Parathyroid adenoma (tissue), 2 donors: ENCODE data around the gene MYRFL.

Experiments used
- H2AFZ ChIP-seq: fragments of 300-600 bp; sonication (generic); one replicate; pipeline ENCODE4 v1.7.0; 2017; ENCODE audit warnings: antibody characterized with exemption, mild to moderate bottlenecking
- H3K27ac ChIP-seq: fragments of 300-600 bp; sonication (generic); one replicate; pipeline ENCODE4 v1.7.0; 2017
- H3K27me3 ChIP-seq: fragments of 300-600 bp; sonication (generic); one replicate; pipeline ENCODE4 v1.7.0; 2017; ENCODE audit warnings: low read length; ENCODE audit not compliant: control insufficient read depth, insufficient read depth
- H3K36me3 ChIP-seq: fragments of 300-600 bp; sonication (generic); one replicate; pipeline ENCODE4 v1.7.0; 2017; ENCODE audit warnings: low read length; ENCODE audit not compliant: control insufficient read depth, insufficient read depth
- H3K4me1 ChIP-seq: fragments of 300-600 bp; sonication (generic); one replicate; pipeline ENCODE4 v1.7.0; 2017; ENCODE audit warnings: control low read depth
- H3K4me2 ChIP-seq: fragments of 300-600 bp; sonication (generic); one replicate; pipeline ENCODE4 v1.7.0; 2017; ENCODE audit warnings: low read length
- H3K4me3 ChIP-seq: fragments of 300-600 bp; sonication (generic); one replicate; pipeline ENCODE4 v1.7.0; 2017; ENCODE audit warnings: low read depth, low read length
- H3K79me2 ChIP-seq: fragments of 300-600 bp; sonication (generic); one replicate; pipeline ENCODE4 v1.7.0; 2017; ENCODE audit warnings: control low read depth
- H3K9ac ChIP-seq: fragments of 300-600 bp; sonication (generic); one replicate; pipeline ENCODE4 v1.7.0; 2017; ENCODE audit warnings: mild to moderate bottlenecking
- H3K9me3 ChIP-seq: fragments of 300-600 bp; sonication (generic); one replicate; pipeline ENCODE4 v1.7.0; 2017; ENCODE audit warnings: low read length; ENCODE audit not compliant: control insufficient read depth
- TF ChIP-seq, protein P1 (sequence below): fragments of 300-600 bp; sonication (generic); IDR thresholded peaks from one replicate; pipeline ENCODE4 v1.7.0; 2017; ENCODE audit warnings: antibody characterized with exemption, mild to moderate bottlenecking
- donor health status: primary hyperparathyroidism.

Gene MYRFL

DNA sequence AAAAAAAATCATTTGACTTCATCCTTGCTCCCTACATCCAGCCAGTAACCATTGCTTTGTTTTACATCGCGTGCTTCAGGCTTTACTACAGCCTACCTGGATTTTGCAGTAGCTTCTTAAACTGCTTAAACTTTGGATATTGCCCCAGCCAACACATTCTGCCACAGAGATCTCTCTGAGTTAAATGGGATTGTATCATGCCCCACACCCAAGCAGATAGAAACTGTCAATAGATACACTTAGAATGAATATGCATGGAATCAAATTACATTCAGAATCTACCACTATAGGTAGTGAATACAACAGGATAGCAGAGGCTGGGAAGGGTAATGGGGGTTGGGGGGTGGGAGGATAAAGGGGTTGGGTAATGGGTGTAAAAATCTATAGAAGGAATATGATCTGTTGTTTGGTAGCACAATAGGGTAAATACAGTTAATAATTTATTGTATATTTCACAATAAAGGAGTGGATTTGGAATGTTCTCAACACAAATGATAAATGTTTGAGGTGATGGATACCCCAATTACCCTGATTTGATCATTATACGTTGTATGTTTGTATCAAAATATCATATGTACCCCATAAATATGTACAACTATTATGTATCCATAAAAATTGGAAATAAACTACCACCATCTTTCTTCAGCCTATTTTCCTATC is 2.7 kb upstream of the MYRFL start:
- Histone ChIP-seq H3K4me2 (no peak overlapping the region), H2AFZ (no peak overlapping the region), H3K9me3 (no peaks in the 10 kb centered on the region), H3K9ac (no peak overlapping the region), H3K27ac (no peak overlapping the region), H3K4me3 (no peak overlapping the region), H3K27me3 (no peaks in the 10 kb centered on the region), H3K79me2 (no peaks in the 10 kb centered on the region), H3K36me3 (no peaks in the 10 kb centered on the region), H3K4me1 (no peaks in the 10 kb centered on the region)
- TF ChIP-seq, protein P1, sequence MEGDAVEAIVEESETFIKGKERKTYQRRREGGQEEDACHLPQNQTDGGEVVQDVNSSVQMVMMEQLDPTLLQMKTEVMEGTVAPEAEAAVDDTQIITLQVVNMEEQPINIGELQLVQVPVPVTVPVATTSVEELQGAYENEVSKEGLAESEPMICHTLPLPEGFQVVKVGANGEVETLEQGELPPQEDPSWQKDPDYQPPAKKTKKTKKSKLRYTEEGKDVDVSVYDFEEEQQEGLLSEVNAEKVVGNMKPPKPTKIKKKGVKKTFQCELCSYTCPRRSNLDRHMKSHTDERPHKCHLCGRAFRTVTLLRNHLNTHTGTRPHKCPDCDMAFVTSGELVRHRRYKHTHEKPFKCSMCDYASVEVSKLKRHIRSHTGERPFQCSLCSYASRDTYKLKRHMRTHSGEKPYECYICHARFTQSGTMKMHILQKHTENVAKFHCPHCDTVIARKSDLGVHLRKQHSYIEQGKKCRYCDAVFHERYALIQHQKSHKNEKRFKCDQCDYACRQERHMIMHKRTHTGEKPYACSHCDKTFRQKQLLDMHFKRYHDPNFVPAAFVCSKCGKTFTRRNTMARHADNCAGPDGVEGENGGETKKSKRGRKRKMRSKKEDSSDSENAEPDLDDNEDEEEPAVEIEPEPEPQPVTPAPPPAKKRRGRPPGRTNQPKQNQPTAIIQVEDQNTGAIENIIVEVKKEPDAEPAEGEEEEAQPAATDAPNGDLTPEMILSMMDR = no peak

DNA sequence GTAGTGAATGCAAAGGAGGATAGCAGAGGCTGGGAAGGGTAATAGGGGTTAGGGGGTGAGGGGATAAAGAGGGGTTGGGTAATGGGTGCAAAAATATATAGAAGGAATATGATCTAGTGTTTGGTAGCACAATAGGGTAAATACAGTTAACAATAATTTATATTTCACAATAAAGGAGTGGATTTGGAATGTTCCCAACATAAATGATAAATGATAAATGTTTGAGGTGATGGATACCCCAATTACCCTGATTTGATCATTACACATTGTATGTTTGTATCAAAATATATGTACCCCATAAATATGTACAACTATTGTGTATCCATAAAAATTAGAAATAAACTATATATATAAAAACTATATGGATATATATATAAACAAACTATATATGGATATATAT is 999 bp upstream of the MYRFL start:
- H3K79me2 ChIP-seq = no peaks in the 10 kb centered on the region
- H3K36me3 ChIP-seq = no peaks in the 10 kb centered on the region
- no peaks in the 10 kb centered on the region for H3K9me3 ChIP-seq
- H3K27ac ChIP-seq = no peak overlapping the region
- no peak overlapping the region for H3K4me2 ChIP-seq
- TF ChIP-seq, protein P1 = no peak
- H3K4me1 ChIP-seq = no peaks in the 10 kb centered on the region
- H3K9ac ChIP-seq = no peak overlapping the region
- H2AFZ ChIP-seq = no peak overlapping the region
- no peak overlapping the region for H3K4me3 ChIP-seq
- H3K27me3 ChIP-seq = no peaks in the 10 kb centered on the region

DNA sequence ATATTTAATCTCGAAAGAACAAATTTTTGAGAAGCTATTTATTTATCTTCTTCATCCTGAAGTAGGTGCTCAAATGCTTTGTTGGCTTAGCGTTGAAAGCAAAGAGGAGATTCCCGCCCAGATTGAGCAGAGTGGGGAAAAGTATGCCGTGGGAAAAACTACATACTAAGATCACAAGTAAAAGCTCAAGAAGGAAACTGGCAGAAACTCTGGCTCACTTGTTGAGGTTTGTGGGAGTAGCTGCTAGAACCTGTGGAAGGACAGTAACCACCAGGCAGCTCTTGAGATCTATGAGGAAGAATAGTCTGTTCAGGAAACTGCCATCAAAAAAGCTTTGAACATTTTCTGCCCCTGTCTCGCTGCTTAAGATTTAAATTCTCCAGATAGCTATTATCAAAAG is 3.9 kb downstream of the MYRFL start:
- Histone ChIP-seq H3K27me3 (no peaks in the 10 kb centered on the region), H3K79me2 (no peaks in the 10 kb centered on the region), H3K27ac (no peak overlapping the region), H3K4me2 (no peak overlapping the region), H3K4me3 (no peak overlapping the region), H2AFZ (no peak overlapping the region), H3K4me1 (no peaks in the 10 kb centered on the region), H3K36me3 (no peaks in the 10 kb centered on the region), H3K9me3 (no peaks in the 10 kb centered on the region), H3K9ac (no peak overlapping the region)
- TF ChIP-seq, protein P1 = no peak

GRCh38 chr12:69833696-69834095 is 8.7 kb downstream of the MYRFL start:
- peaks cover 3% of the 10 kb centered on the region for H3K27me3 ChIP-seq
- H3K27ac ChIP-seq = no peak overlapping the region
- H2AFZ ChIP-seq = no peak overlapping the region
- TF ChIP-seq, protein P1 = no peak
- H3K4me1 ChIP-seq = no peaks in the 10 kb centered on the region
- no peaks in the 10 kb centered on the region for H3K36me3 ChIP-seq
- no peak overlapping the region for H3K4me2 ChIP-seq
- no peaks in the 10 kb centered on the region for H3K9me3 ChIP-seq
- H3K79me2 ChIP-seq = no peaks in the 10 kb centered on the region
- H3K9ac ChIP-seq = no peak overlapping the region
- H3K4me3 ChIP-seq = no peak overlapping the region

- H3K27me3 ChIP-seq = peaks cover 3% of the 10 kb centered on the region
- H3K4me2 ChIP-seq = no peak overlapping the region
- no peak overlapping the region for H2AFZ ChIP-seq
- H3K79me2 ChIP-seq = no peaks in the 10 kb centered on the region
- no peaks in the 10 kb centered on the region for H3K4me1 ChIP-seq
- H3K9me3 ChIP-seq = no peaks in the 10 kb centered on the region
- H3K9ac ChIP-seq = no peak overlapping the region
- no peaks in the 10 kb centered on the region for H3K36me3 ChIP-seq
- no peak overlapping the region for H3K27ac ChIP-seq
- H3K4me3 ChIP-seq = no peak overlapping the region
- TF ChIP-seq, protein P1 = no peak
These were observed 9.1 kb downstream of the MYRFL start for GRCh38 chr12:69834147-69834546.
